SK-MEL-5 (cell line): ENCODE results near the gene SMCHD1. TPM values are rescaled to one million over a fixed set of nuclear protein-coding genes. Genes with fewer than 3 reads are reported as not detected.
"Not testable (repeated sequence)": the region's sequence is repeated elsewhere in the genome, so short reads cannot be mapped to it uniquely, and the experiment has no call there.

Source experiments
- DNase-seq: peaks from one replicate; pipeline ENCODE4 v3.0.0-alpha.2; 2016; ENCODE audit warnings: low read depth, low spot score
- in situ Hi-C: cut with HindIII; loops from 2 replicates; pipeline ENCODE4 v1.10.0; 2016; ENCODE audit warnings: low sequenced_read_pairs, high pct_unique_total_duplicates, low pct_unique_long_range_greater_than_20kb
- total RNA-seq: library from RNA; depleted of rRNA; stranded (reverse); fragments of >200 nt; shearing (Covaris generic); gene quantifications from 2 replicates; pipeline ENCODE4 v1.2.3, GENCODE V29; 2014

The SMCHD1 gene
- total RNA-seq, 1 experiment from 2014 or later: 40.3 TPM

GRCh38 chr18:2699001-2699400 lies 43.5 kb downstream of the SMCHD1 start:
- DNase-seq: no peak
- in situ Hi-C loops: no loop called here

GRCh38 chr18:2704541-2704940 lies 49.0 kb downstream of the SMCHD1 start:
- DNase-seq: no peak
- in situ Hi-C loops: no loop called here

- DNase-seq: no peak
- in situ Hi-C loops: no loop called here
Observed at GRCh38 chr18:2706903-2707302, 51.4 kb downstream of the SMCHD1 start.

GRCh38 chr18:2707551-2708168 lies 52.1 kb downstream of the SMCHD1 start:
- in situ Hi-C loops: no loop called here
- DNase-seq: no peak

GRCh38 chr18:2709316-2709715 lies 53.8 kb downstream of the SMCHD1 start:
- DNase-seq: no peak
- in situ Hi-C loops: no loop called here

GRCh38 chr18:2714140-2714539 lies 58.6 kb downstream of the SMCHD1 start:
- in situ Hi-C loops: no loop called here

GRCh38 chr18:2715990-2716389 lies 60.5 kb downstream of the SMCHD1 start:
- no peak for DNase-seq
- in situ Hi-C loops: no loop called here

More at GRCh38 chr18:2714140-2714539, 58.6 kb downstream of the SMCHD1 start:
- no peak for DNase-seq

- in situ Hi-C loops: no loop called here
- DNase-seq: no peak
Observed at GRCh38 chr18:2716394-2717326, 61.1 kb downstream of the SMCHD1 start.

- DNase-seq: no peak
- in situ Hi-C loops: no loop called here
Observed at GRCh38 chr18:2717407-2717806, 61.9 kb downstream of the SMCHD1 start.

- DNase-seq: no peak
- in situ Hi-C loops: no loop called here
Observed at GRCh38 chr18:2719040-2719439, 63.5 kb downstream of the SMCHD1 start.

- in situ Hi-C loops: no loop called here
- DNase-seq: peak; percentile 3
Observed at GRCh38 chr18:2723207-2723606, 67.7 kb downstream of the SMCHD1 start.

GRCh38 chr18:2729757-2730156 lies 74.2 kb downstream of the SMCHD1 start:
- in situ Hi-C loops: loop anchor here (10.0 kb wide), 1 partner anchor 45 kb away; no protein-coding TSS in a partner anchor
- no peak for DNase-seq

- DNase-seq: no peak
- in situ Hi-C loops: loop anchor here (10.0 kb wide), 1 partner anchor 52 kb away; no protein-coding TSS in a partner anchor
Observed at GRCh38 chr18:2736823-2737222, 81.3 kb downstream of the SMCHD1 start.

GRCh38 chr18:2740082-2740481 lies 84.6 kb downstream of the SMCHD1 start:
- in situ Hi-C loops: not testable (repeated sequence)

GRCh38 chr18:2746274-2746673 lies 90.7 kb downstream of the SMCHD1 start:
- in situ Hi-C loops: no loop called here
- no peak for DNase-seq

More at GRCh38 chr18:2740082-2740481, 84.6 kb downstream of the SMCHD1 start:
- DNase-seq: not testable (repeated sequence)

GRCh38 chr18:2758309-2758708 lies 102.8 kb downstream of the SMCHD1 start:
- in situ Hi-C loops: no loop called here
- no peak for DNase-seq

GRCh38 chr18:2774669-2775068 lies 119.1 kb downstream of the SMCHD1 start:
- no peak for DNase-seq
- in situ Hi-C loops: no loop called here

GRCh38 chr18:2776601-2777000 lies 121.1 kb downstream of the SMCHD1 start:
- in situ Hi-C loops: no loop called here
- DNase-seq: no peak

GRCh38 chr18:2777241-2777640 lies 121.7 kb downstream of the SMCHD1 start:
- no peak for DNase-seq
- in situ Hi-C loops: no loop called here
